H1 (cell line): Measurements from ENCODE around the gene ORAI1. TPM values are rescaled to one million over a fixed set of nuclear protein-coding genes. Genes with fewer than 3 reads are reported as not detected.
A peak's percentile ranks its signal among the peaks of the same experiment; 100 is the strongest.

Source experiments
- ASH2L ChIP-seq: fragments of 200-600, 300-600 bp; sonication (generic); IDR thresholded peaks from one replicate; pipeline ENCODE4 v1.7.1; 2017; ENCODE audit warnings: low read length
- CBX5 ChIP-seq: fragments of 300-800, 300-1000 bp; sonication (generic); IDR thresholded peaks from 2 replicates; pipeline ENCODE4 v1.7.1; 2016; ENCODE audit warnings: antibody characterized with exemption, low read length, low read depth
- CREB1 ChIP-seq: IDR thresholded peaks from 2 replicates; pipeline ENCODE4 v1.6.1; 2012; ENCODE audit warnings: inconsistent platforms
- EZH2 ChIP-seq: fragments of 200-600 bp; sonication (generic); IDR thresholded peaks from 2 replicates; pipeline ENCODE4 v1.7.1; 2012; ENCODE audit warnings: low read depth, mild to moderate bottlenecking, moderate library complexity, low read length, inconsistent platforms; ENCODE audit not compliant: severe bottlenecking
- HDAC2 ChIP-seq, 2 experiments: fragments of 300-600 bp in 1 of 2; sonication (generic) in 1 of 2; IDR thresholded peaks; 2 replicates each; pipeline ENCODE4 v1.6.1; 2011 to 2012; ENCODE audit warnings: low read depth in 2 of 2, low read length in 2 of 2, mild to moderate bottlenecking in 2 of 2, moderate library complexity in 2 of 2, borderline replicate concordance in 1 of 2, inconsistent platforms in 1 of 2
- HDAC6 ChIP-seq: IDR thresholded peaks from one replicate; pipeline ENCODE4 v1.7.1; 2012; ENCODE audit warnings: low read depth, mild to moderate bottlenecking, inconsistent platforms, low read length, moderate library complexity
- JUN ChIP-seq: IDR thresholded peaks from 2 replicates; pipeline ENCODE4 v1.6.1; 2011; ENCODE audit warnings: low read depth, mild to moderate bottlenecking, improper control_type of control experiment, low read length
- JUND ChIP-seq: IDR thresholded peaks from 2 replicates; pipeline ENCODE4 v1.6.1; 2011; ENCODE audit warnings: mild to moderate bottlenecking, improper control_type of control experiment, low read length
- MAFK ChIP-seq: IDR thresholded peaks from 2 replicates; pipeline ENCODE4 v1.6.1; 2012; ENCODE audit warnings: low read depth, mild to moderate bottlenecking, improper control_type of control experiment, low read length
- NANOG ChIP-seq: IDR thresholded peaks from 2 replicates; pipeline ENCODE4 v1.6.1; 2011; ENCODE audit warnings: low read length, low read depth, mild to moderate bottlenecking, inconsistent platforms; ENCODE audit not compliant: insufficient read depth, poor library complexity, severe bottlenecking
- RAD21 ChIP-seq, 2 experiments: IDR thresholded peaks in 1 of 2; conservative IDR thresholded peaks in 1 of 2; 2 replicates each; pipeline ENCODE4 v1.6.1; 2011; ENCODE audit warnings: low read depth in 2 of 2, low read length in 2 of 2, improper control_type of control experiment in 1 of 2, inconsistent platforms in 1 of 2, mild to moderate bottlenecking in 1 of 2, moderate library complexity in 1 of 2
- RBBP5 ChIP-seq: IDR thresholded peaks from 2 replicates; pipeline ENCODE4 v1.7.1; 2012; ENCODE audit warnings: low read depth, mild to moderate bottlenecking, inconsistent platforms, low read length, moderate library complexity, borderline replicate concordance
- SAP30 ChIP-seq: fragments of 300-600 bp; sonication (generic); IDR thresholded peaks from 2 replicates; pipeline ENCODE4 v1.7.1; 2012; ENCODE audit warnings: low read length, moderate library complexity, mild to moderate bottlenecking, inconsistent platforms; ENCODE audit not compliant: insufficient read depth, insufficient replicate concordance
- SP2 ChIP-seq: IDR thresholded peaks from 2 replicates; pipeline ENCODE4 v1.6.1; 2012; ENCODE audit warnings: mild to moderate bottlenecking, low read length, inconsistent platforms
- SRF ChIP-seq: IDR thresholded peaks from 2 replicates; pipeline ENCODE4 v1.6.1; 2011; ENCODE audit warnings: mild to moderate bottlenecking, low read depth, low read length, moderate library complexity
- TAF1 ChIP-seq: IDR thresholded peaks from 2 replicates; pipeline ENCODE4 v1.6.1; 2011; ENCODE audit warnings: mild to moderate bottlenecking, low read depth, low read length
- TCF12 ChIP-seq: IDR thresholded peaks from 2 replicates; pipeline ENCODE4 v1.6.1; 2011; ENCODE audit warnings: low read depth, mild to moderate bottlenecking, low read length
- polyA plus RNA-seq, 7 experiments: library from polyadenylated mRNA; depleted of rRNA in 3 of 7; stranded (reverse) in 5 of 7; unstranded in 2 of 7; fragments of >200 nt in 5 of 7; fragments of 200-250 nt in 2 of 7; gene quantifications; 1 replicate in 5 of 7; 2 replicates in 1 of 7; 4 replicates in 1 of 7; pipeline versions ENCODE4 v1.2.1 to v1.2.3, GENCODE V29; 2011 to 2013; ENCODE audit warnings: missing spikeins in 2 of 7, mixed read lengths in 2 of 7
- total RNA-seq: library from RNA; stranded (reverse); fragmentation: NEBNext Ultra II Directional; extraction: Animal tissue kit (Norgen Biotek cat#: 25700); gene quantifications from 2 replicates; pipeline ENCODE4 v1.2.1, GENCODE V29; 2021
- TF ChIP-seq, protein P1 (sequence below), 3 experiments: IDR thresholded peaks; 1 replicate in 2 of 3; 2 replicates in 1 of 3; pipeline versions ENCODE4 v1.5.1 to v1.6.1; 2011; ENCODE audit warnings: low read length in 3 of 3, mild to moderate bottlenecking in 3 of 3, inconsistent platforms in 2 of 3, low read depth in 1 of 3, moderate library complexity in 1 of 3; ENCODE audit not compliant: insufficient read depth in 1 of 3; ENCODE audit errors: control extremely low read depth in 1 of 3
- TF ChIP-seq, protein P2 (sequence below): IDR thresholded peaks from 2 replicates; pipeline ENCODE4 v1.6.1; 2012; ENCODE audit warnings: inconsistent platforms

Gene ORAI1
- total and polyA plus RNA-seq, 2 of the 8 experiments (the other 6 are each of a cell fraction or from before 2014, with no cell fraction given): 29.9 to 71.5 TPM

DNA sequence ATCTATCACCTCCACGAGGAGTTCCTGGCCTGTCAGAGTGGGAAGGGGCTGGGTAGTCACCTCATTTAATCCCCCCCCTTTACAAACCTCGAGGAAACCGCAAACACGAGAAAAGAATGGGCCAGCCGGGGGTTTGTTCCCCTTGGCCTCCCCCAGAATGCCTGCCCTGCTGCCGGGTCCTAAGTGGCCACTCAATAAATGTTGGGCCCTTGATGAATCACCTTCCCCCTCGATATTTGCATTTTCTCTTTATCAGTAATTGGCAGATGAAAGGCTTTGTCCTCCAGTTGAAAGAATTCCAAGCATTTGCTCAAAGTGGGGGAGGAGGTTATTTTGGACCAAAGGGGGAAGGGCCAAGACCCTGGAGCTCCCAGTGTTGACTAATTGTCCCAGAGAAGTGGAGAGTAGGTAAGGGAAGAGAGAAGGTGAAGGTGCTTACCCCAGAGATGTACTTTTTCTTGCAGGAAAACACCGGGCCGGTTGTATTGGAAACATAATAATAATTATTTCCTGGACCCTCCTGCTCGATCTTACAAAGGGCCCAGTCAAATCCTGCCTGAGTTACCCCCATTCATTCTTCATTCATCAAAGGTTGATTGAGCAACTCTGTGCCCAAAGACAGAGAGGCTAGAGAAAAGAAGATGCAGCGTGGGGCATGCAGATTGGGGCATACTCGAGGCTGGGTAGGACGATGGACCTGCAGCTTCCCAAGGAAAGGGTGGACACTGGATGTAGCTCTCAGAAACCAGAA is 43.6 kb upstream of the ORAI1 start (continued):
- TF ChIP-seq, protein P1, sequence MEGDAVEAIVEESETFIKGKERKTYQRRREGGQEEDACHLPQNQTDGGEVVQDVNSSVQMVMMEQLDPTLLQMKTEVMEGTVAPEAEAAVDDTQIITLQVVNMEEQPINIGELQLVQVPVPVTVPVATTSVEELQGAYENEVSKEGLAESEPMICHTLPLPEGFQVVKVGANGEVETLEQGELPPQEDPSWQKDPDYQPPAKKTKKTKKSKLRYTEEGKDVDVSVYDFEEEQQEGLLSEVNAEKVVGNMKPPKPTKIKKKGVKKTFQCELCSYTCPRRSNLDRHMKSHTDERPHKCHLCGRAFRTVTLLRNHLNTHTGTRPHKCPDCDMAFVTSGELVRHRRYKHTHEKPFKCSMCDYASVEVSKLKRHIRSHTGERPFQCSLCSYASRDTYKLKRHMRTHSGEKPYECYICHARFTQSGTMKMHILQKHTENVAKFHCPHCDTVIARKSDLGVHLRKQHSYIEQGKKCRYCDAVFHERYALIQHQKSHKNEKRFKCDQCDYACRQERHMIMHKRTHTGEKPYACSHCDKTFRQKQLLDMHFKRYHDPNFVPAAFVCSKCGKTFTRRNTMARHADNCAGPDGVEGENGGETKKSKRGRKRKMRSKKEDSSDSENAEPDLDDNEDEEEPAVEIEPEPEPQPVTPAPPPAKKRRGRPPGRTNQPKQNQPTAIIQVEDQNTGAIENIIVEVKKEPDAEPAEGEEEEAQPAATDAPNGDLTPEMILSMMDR (IDR thresholded peaks at IDR 0.05; ENCODE audit: control extremely low read depth in 1 of 3, insufficient read depth in 1 of 3, low read depth in 1 of 3, low read length in 3 of 3): no peak
- TF ChIP-seq CREB1 (peak; percentile 33; the same call in 1 of the 2 replicates), HDAC2 (IDR thresholded peaks at IDR 0.05; ENCODE audit: borderline replicate concordance in 1 of 2, low read depth in 2 of 2, low read length in 2 of 2) (0 out of 4 replicates have a peak, but pooled peaks have one; percentile 21 to 41), NANOG (peak; percentile 79), HDAC6 (no peak), RAD21 (IDR thresholded peaks at IDR 0.05 in 1 of 2, conservative IDR thresholded peaks at IDR 0.05 in 1 of 2; ENCODE audit: low read depth in 2 of 2, low read length in 2 of 2) (0 out of 4 replicates have a peak, but pooled peaks of 1 of the 2 experiments have one; percentile 14), TCF12 (peak; percentile 81; the same call in 1 of the 2 replicates), SAP30 (no peak), JUN (no peak), ASH2L (peak; percentile 97), JUND (peak; percentile 93), TAF1 (peak; percentile 83), CBX5 (no peak), SRF (0 out of 2 replicates have a peak, but pooled peaks have one; percentile 7), EZH2 (no peak), RBBP5 (no peak; the same call in 1 of the 2 replicates), SP2 (no peak), MAFK (no peak)
- TF ChIP-seq, protein P2, sequence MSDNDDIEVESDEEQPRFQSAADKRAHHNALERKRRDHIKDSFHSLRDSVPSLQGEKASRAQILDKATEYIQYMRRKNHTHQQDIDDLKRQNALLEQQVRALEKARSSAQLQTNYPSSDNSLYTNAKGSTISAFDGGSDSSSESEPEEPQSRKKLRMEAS: peak; percentile 48
